GM18873 (cell line): ENCODE measurements around the gene COA7.
"Not testable (repeated sequence)": the region's sequence is repeated elsewhere in the genome, so short reads cannot be mapped to it uniquely, and the experiment has no call there.

Experiments used
- ATAC-seq: cut with Tn5 transposase; IDR thresholded peaks from one replicate; pipeline ENCODE4 v1.9.1; 2021; ENCODE audit warnings: mild to moderate bottlenecking, moderate library complexity, moderate number of reproducible peaks; ENCODE audit not compliant: unreplicated experiment, low FRiP score

COA7 gene

DNA sequence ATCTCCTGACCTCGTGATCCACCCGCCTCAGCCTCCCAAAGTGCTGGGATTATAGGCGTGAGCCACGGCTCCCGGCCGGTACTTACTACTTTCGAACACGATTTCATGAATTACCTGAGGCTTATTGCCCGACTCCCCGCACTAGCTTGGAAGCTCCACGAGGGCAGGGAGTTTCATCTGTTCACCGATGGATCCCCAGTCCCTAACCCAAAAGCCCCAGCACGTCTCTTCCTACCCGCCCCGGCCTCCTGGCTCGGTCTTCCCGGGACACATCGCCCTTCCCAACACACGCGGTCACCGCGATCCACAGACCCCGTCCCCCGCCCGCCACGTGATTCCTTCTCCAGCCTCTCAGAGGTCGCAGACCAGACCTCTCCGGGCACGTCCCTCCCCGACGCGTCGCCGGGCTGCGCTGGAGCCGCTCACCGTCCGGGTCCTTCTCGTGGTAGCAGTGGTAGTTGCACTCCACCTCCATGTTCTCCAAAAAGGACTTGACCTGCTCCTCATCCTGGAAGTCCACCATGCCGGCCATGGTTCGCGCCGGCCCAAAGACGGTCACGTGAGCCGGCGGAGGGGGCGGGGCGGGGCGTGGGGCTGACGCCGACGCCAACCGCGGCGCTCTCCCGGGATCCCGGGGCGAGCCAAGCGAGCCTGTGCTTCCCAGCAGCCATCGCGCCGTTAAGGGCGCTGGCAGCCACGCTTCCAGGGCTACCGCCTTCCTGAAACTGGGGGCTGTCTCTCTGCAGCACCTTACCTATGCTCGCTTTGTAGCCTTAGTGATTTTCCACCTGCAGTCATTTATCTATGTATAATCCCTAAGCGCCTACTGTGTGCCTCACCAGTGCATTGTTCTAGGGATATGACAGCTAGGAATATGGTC is at the start of gene COA7:
COA7 (minus strand) TSS at position 553 of the 880 bp plus-strand sequence; CDS start at position 532, 21 bp downstream.
- no peak for ATAC-seq

GRCh38 chr1:52747450-52747849 is 49.3 kb upstream of the COA7 start:
- ATAC-seq, result no peak

DNA sequence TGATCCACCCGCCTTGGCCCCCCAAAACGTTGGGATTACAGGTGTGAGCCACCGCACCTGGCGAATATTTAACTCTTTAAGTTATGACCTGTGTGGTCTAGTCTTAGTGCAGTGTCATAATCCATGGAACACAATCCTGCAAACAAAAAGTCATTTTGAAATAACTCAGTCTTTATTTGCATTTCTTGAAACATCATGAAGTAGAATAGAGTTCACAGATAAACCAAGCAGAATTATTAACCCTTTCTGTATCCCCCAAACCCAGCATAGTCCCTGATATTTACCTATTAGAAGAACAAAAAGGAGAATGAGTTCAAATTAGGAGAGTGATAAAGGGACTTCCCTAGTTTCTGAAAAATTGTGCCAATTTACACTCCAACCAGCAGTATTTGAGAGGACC is 48.0 kb upstream of the COA7 start:
- no peak for ATAC-seq

- ATAC-seq, result no peak
Observed at GRCh38 chr1:52741259-52741658, 43.1 kb upstream of the COA7 start.

- ATAC-seq, result no peak
Observed at GRCh38 chr1:52739699-52740467, 41.7 kb upstream of the COA7 start.

DNA sequence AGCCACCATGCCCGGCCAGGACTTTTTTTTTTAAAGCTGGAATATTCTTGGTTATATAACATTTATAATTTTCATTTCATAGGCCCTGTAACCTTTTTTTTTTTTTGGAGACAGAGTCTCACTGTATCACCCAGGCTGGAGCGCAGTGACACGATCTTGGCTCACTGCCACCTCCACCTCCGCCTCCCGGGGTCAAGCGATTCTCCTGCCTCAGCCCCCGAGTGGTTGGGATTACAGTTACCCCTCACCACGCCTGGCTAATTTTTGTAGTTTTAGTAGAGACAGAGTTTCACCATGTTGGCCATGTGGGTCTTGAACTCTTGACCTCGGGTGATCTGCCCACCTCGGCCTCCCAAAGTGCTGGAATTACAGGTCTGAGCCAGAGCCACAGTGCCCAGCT is 40.7 kb upstream of the COA7 start:
- ATAC-seq, result no peak

DNA sequence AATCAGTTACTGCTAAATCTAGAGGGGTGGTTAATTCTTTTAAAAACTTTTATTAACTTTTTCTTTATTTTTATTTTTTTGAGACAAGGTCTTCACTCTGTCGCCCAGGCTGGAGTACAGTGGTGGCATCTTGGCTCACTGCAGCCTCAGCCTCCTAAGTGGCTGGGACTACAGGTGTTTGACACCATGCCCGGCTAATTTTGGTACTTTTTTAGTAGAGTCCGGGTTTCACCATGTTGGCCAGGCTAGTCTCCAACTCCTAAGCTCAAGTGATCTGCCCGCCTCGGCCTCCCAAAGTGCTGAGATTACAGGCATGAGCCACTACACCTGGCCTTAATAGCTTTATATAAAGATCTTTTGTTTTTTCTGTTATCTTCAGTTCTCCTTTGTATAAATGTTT is 40.0 kb upstream of the COA7 start:
- ATAC-seq, result no peak

GRCh38 chr1:52735371-52735770 is 37.2 kb upstream of the COA7 start:
- not testable (repeated sequence) for ATAC-seq

DNA sequence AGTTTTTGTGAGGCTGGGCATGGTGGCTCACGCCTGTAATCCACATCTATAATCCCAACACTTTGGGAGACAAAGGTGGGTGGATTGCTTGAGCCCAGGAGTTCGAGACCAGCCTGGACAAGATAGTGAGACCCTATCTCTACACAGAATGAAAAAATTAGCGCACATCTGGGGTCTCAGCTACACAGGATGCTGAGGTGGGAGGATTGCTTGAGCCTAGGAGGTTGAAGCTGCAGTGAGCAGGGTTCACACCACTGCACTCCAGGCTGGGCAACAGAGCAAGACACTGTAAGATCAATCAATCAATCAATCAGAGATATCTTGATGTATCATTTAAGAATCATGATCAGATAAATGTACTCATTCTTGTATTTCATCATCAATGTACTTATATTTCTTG is 35.2 kb upstream of the COA7 start:
- ATAC-seq, result no peak

GRCh38 chr1:52727956-52728656 is 30.0 kb upstream of the COA7 start:
- ATAC-seq, result no peak

DNA sequence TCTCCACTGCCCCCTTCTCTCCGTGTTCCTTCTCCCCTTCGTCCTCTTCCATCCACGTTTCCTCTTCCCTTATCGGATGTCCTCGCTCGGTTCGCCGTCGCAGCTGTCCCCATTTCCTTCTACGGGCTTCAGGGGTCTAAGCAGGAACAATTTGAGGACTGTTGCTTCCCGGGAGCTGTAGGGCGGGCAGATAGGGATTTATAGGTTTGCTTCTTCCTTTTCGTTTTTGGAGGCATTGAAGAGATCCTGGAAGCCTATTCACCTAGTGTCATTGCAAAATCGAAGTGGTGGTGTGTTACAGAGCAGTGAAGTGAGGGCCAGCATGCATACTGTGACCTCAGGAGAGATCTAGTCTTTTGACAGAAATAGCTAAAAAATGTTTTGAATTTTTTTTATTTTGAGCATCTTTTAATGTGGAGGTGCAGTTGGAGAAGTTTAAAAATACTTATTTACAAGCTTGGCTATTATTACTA is 29.0 kb upstream of the COA7 start:
- no peak for ATAC-seq

GRCh38 chr1:52726265-52727113 is 28.3 kb upstream of the COA7 start, which contains the start of gene ZYG11B:
Gene ZYG11B (plus strand): TSS chr1:52726453. CDS start chr1:52726654, 201 bp downstream.
- ATAC-seq, result peak; percentile 88

GRCh38 chr1:52725903-52726264 is 27.7 kb upstream of the COA7 start:
- no peak for ATAC-seq

DNA sequence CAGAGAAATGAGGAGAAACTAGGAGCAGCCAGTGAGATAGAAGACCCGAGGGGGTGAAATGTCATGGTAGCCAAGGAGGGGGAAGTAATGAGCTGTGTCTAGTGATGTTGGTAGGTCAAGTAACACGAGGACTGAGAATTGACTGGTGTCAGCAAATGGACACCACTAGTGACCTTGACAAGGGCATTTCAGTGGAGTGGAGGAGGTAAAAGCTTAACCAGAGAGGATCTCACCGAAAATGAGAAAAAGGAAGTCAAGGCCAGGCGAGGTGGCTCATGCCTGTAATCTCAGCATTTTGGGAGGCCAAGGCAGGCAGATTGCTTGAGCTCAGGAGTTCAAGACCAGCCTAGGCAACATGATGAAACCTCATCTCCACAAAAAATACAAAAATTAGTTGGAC is 25.1 kb upstream of the COA7 start:
- no peak for ATAC-seq

GRCh38 chr1:52715296-52715695 is 17.1 kb upstream of the COA7 start:
- not testable (repeated sequence) for ATAC-seq

DNA sequence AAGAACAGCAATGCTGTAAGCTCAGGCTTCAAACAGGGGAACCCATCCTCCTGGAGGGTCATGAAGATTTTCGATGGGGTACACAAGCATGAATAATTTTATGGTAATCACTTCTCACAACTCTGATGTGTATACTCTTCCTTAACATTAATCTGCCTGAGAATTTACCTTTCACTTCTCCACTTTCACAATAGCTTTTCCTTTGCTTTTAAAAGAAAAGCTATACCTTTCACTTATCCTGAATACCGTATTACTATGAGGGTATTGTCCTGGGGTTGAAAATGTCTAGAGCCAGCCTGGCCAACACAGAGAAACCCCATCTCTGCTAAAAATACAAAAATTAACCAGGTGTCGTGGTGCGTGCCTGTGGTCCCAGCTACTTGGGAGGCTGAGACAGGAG is 15.4 kb upstream of the COA7 start:
- ATAC-seq, result no peak

DNA sequence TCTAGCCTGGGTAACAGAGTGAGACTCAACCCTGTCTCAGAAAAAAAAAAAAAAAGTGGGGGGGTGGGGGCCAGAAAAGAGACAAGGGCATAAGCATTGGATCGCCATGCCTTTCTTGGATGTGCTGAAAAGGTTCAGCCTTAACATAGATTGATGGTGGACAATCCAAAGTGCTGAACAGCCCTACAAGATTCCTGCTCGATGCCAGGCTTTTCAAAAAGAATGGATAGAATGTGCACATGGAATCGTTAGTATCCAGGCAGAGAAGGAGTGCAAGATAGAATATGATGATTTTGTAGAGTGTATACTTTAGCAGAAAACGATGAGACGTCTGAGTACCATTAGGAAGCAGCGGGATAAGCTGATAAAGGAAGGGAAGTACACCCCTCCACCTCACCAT is 10.9 kb upstream of the COA7 start:
- ATAC-seq, result no peak

GRCh38 chr1:52707927-52708655 is 9.9 kb upstream of the COA7 start:
- no peak for ATAC-seq
